HepG2 (cell line): ENCODE measurements around the gene DBNDD1. TPM values are rescaled to one million over a fixed set of nuclear protein-coding genes. Genes with fewer than 3 reads are reported as not detected.
A peak's percentile ranks its signal among the peaks of the same experiment; 100 is the strongest.

Source experiments
- AKNA ChIP-seq: sonication (generic); formaldehyde crosslinking; IDR thresholded peaks from 2 replicates; pipeline ENCODE4 v1.4.0; 2020; ENCODE audit warnings: missing genetic modification reagents, borderline replicate concordance
- ATF7 ChIP-seq, 2 experiments: fragments of 450-650 bp in 1 of 2; sonication (generic) in 1 of 2; formaldehyde crosslinking in 1 of 2; IDR thresholded peaks; 2 replicates each; pipeline versions ENCODE4 v1.4.0 to v1.6.1; 2016 to 2020; ENCODE audit warnings: antibody characterized with exemption in 1 of 2, mild to moderate bottlenecking in 1 of 2, missing genetic modification reagents in 1 of 2
- ATM ChIP-seq: fragments of 450-650 bp; IDR thresholded peaks from 2 replicates; pipeline ENCODE4 v1.7.1; 2017; ENCODE audit warnings: mild to moderate bottlenecking, borderline replicate concordance
- FOXO4 ChIP-seq: sonication (generic); formaldehyde crosslinking; conservative IDR thresholded peaks from 2 replicates; pipeline ENCODE4 v1.8.1; 2023; ENCODE audit warnings: missing genetic modification reagents
- KDM1A ChIP-seq: IDR thresholded peaks from 2 replicates; pipeline ENCODE4 v1.6.1; 2016; ENCODE audit warnings: missing compliant biosample characterization
- MBD4 ChIP-seq: IDR thresholded peaks from 2 replicates; pipeline ENCODE4 v1.6.1; 2012; ENCODE audit warnings: low read length, inconsistent platforms, borderline replicate concordance
- MTA1 ChIP-seq: sonication (generic); formaldehyde crosslinking; IDR thresholded peaks from 2 replicates; pipeline ENCODE4 v1.4.0; 2020; ENCODE audit warnings: missing genetic modification reagents, mild to moderate bottlenecking, borderline replicate concordance
- NPAS2 ChIP-seq: sonication (generic); formaldehyde crosslinking; IDR thresholded peaks from 2 replicates; pipeline ENCODE4 v1.8.0; 2022; ENCODE audit warnings: mild to moderate bottlenecking, missing genetic modification reagents, borderline replicate concordance
- PATZ1 ChIP-seq: sonication (generic); formaldehyde crosslinking; IDR thresholded peaks from 2 replicates; pipeline ENCODE4 v1.4.0; 2020; ENCODE audit warnings: missing genetic modification reagents
- POLR2A ChIP-seq, 2 experiments: IDR thresholded peaks; 2 replicates each; pipeline ENCODE4 v1.6.1; 2011; ENCODE audit warnings: low read depth in 2 of 2, low read length in 2 of 2, mild to moderate bottlenecking in 1 of 2, moderate library complexity in 1 of 2; ENCODE audit not compliant: insufficient read depth in 1 of 2
- RBM22 ChIP-seq: fragments of 200-400 bp; formaldehyde crosslinking; optimal IDR thresholded peaks from 2 replicates; pipeline ENCODE3; 2017; ENCODE audit warnings: mild to moderate bottlenecking, low read length, moderate library complexity
- TBX2 ChIP-seq: sonication (generic); formaldehyde crosslinking; IDR thresholded peaks from 2 replicates; pipeline ENCODE4 v1.5.0; 2020; ENCODE audit warnings: missing genetic modification reagents, mild to moderate bottlenecking, borderline replicate concordance
- TEAD3 ChIP-seq: optimal IDR thresholded peaks from 2 replicates; pipeline ENCODE3; 2016; ENCODE audit warnings: borderline replicate concordance
- ZBTB43 ChIP-seq: sonication (generic); formaldehyde crosslinking; conservative IDR thresholded peaks from 2 replicates; pipeline ENCODE4 v1.4.0; 2020; ENCODE audit warnings: missing genetic modification reagents
- ZKSCAN8 ChIP-seq: IDR thresholded peaks from 2 replicates; pipeline ENCODE4 v1.6.1; 2016; ENCODE audit warnings: borderline replicate concordance, missing genetic modification reagents, missing compliant biosample characterization
- ZNF263 ChIP-seq: sonication (generic); formaldehyde crosslinking; IDR thresholded peaks from 2 replicates; pipeline ENCODE4 v1.4.0; 2020; ENCODE audit warnings: missing genetic modification reagents
- ZNF30 ChIP-seq: sonication (generic); formaldehyde crosslinking; IDR thresholded peaks from 2 replicates; pipeline ENCODE4 v1.5.0; 2020; ENCODE audit warnings: mild to moderate bottlenecking, missing genetic modification reagents
- ZNF326 ChIP-seq: sonication (generic); formaldehyde crosslinking; IDR thresholded peaks from 2 replicates; pipeline ENCODE4 v1.4.0; 2020; ENCODE audit warnings: missing genetic modification reagents, borderline replicate concordance
- ZNF333 ChIP-seq: sonication (generic); formaldehyde crosslinking; IDR thresholded peaks from 2 replicates; pipeline ENCODE4 v1.4.0; 2020; ENCODE audit warnings: mild to moderate bottlenecking, missing genetic modification reagents, borderline replicate concordance
- ZNF335 ChIP-seq: sonication (generic); formaldehyde crosslinking; IDR thresholded peaks from 2 replicates; pipeline ENCODE4 v1.4.0; 2020; ENCODE audit warnings: missing genetic modification reagents
- ZNF564 ChIP-seq: sonication (generic); formaldehyde crosslinking; IDR thresholded peaks from 2 replicates; pipeline ENCODE4 v1.8.1; 2023; ENCODE audit warnings: mild to moderate bottlenecking, missing genetic modification reagents
- polyA plus RNA-seq, 8 experiments: library from polyadenylated mRNA; depleted of rRNA in 3 of 8; stranded (reverse) in 7 of 8; unstranded in 1 of 8; fragments of >200 nt; fragmentation: Illumina TruSeq in 4 of 8; extraction: Trizol in 4 of 8; gene quantifications; 2 replicates each; pipeline versions ENCODE4 v1.2.1 to v1.2.3, GENCODE V29; 2011 to 2016; ENCODE audit warnings: low read depth in 4 of 8, missing spikeins in 1 of 8, mixed read lengths in 1 of 8; ENCODE audit not compliant: insufficient read depth in 1 of 8
- total RNA-seq, 5 experiments: library from RNA; depleted of rRNA; stranded (reverse); fragments of >200 nt; fragmentation: Illumina TruSeq; extraction: Trizol; gene quantifications; 2 replicates each; pipeline ENCODE4 v1.2.3, GENCODE V29; 2016; ENCODE audit warnings: low read depth in 1 of 5

DBNDD1 gene
- total and polyA plus RNA-seq, 2 of the 13 experiments (the other 11 are each of a cell fraction or from before 2014, with no cell fraction given) = 17.0 to 40.4 TPM

- TF ChIP-seq ATF7 (IDR thresholded peaks at IDR 0.05) (no peak), ATF7 (CRISPR knock-in tag; IDR thresholded peaks at IDR 0.05) (no peak), ZNF30 (CRISPR knock-in tag) (no peak), PATZ1 (peak; percentile 45), ZNF335 (peak; percentile 52; the same call in 1 of the 2 replicates), NPAS2 (CRISPR knock-in tag) (no peak), AKNA (CRISPR knock-in tag) (no peak), FOXO4 (CRISPR knock-in tag) (no peak), ZKSCAN8 (CRISPR knock-in tag) (no peak), MTA1 (CRISPR knock-in tag) (no peak), ATM (no peak), POLR2A (IDR thresholded peaks at IDR 0.05; ENCODE audit: insufficient read depth in 1 of 2, low read depth in 2 of 2, low read length in 2 of 2) (peak in 1 of 2 experiments; percentile 49; a peak in 1 of 4 replicates), ZNF564 (CRISPR knock-in tag) (no peak), ZNF263 (CRISPR knock-in tag) (peak; percentile 99), TEAD3 (CRISPR knock-in tag) (no peak), ZNF333 (CRISPR knock-in tag) (no peak), RBM22 (no peak), ZNF326 (CRISPR knock-in tag) (no peak), ZBTB43 (CRISPR knock-in tag) (no peak), MBD4 (no peak), KDM1A (CRISPR knock-in tag) (no peak), TBX2 (CRISPR knock-in tag) (0 out of 2 replicates have a peak, but pooled peaks have one; percentile 22)
Observed at GRCh38 chr16:90019543-90020259, 445 bp upstream of the DBNDD1 start (continued).
